ENCODE measurements around the gene TRAPPC3L. TPM values are rescaled to one million over a fixed set of nuclear protein-coding genes. Genes with fewer than 3 reads are reported as not detected.

Gene TRAPPC3L
- polyA plus RNA-seq, 4 donors, result 0.23 to 0.73 (median 0.39) TPM

DNA sequence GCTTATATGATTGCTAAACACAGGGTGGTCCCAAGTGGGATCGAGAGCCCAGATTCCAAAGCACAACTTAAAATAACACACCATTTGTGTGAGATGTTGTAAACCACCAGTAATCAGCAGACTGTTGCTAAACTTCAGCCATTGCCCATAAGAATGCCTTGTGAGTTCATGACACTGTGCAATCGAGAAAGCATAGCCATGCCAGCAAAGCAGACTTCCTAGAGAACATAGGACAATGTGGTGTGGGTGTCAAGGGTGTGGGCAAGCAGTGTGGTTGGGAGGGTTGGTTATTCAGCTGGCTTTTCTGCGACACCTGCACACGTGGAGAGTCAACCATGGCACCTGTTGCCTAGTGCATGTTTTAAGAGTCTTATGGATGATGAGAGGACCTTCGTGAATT, 100.4 kb downstream of the TRAPPC3L start:
- DNase-seq (ENCODE audit: low read depth in 4 of 4, low spot score in 3 of 4), result no peak

Other genes starting within 250 kb of the TRAPPC3L start
- 10 to 100 TPM; 37.1 to 46.7 (median 43.2) TPM for gene DSE, start 174.7 kb downstream of the TRAPPC3L start, polyA plus RNA-seq (ENCODE audit: insufficient read length in 4 of 4)
- gene CALHM6, start 84.3 kb downstream of the TRAPPC3L start, polyA plus RNA-seq (ENCODE audit: insufficient read length in 4 of 4), result 1 to 10 TPM; 2.8 to 5.6 (median 4.6) TPM
- gene CALHM5, start 34.0 kb downstream of the TRAPPC3L start, polyA plus RNA-seq (ENCODE audit: insufficient read length in 4 of 4), result 1 to 10 TPM; 2.2 to 3.8 (median 3.4) TPM
- under 1 TPM; 0.49 to 0.79 (median 0.61) TPM for gene CALHM4, start 8.1 kb upstream of the TRAPPC3L start, polyA plus RNA-seq (ENCODE audit: insufficient read length in 4 of 4)
- gene RWDD1, start 25.8 kb upstream of the TRAPPC3L start, polyA plus RNA-seq (ENCODE audit: insufficient read length in 4 of 4), result 10 to 100 TPM; 71.3 to 83.5 (median 80.1) TPM
- 1 to 10 TPM; 2.3 to 3.3 (median 2.9) TPM for gene RSPH4A, start 70.8 kb upstream of the TRAPPC3L start, polyA plus RNA-seq (ENCODE audit: insufficient read length in 4 of 4)
- gene ZUP1, start 123.1 kb upstream of the TRAPPC3L start, polyA plus RNA-seq (ENCODE audit: insufficient read length in 4 of 4), result 10 to 100 TPM; 11.8 to 15.2 (median 14.5) TPM
- gene KPNA5, start 135.5 kb upstream of the TRAPPC3L start, polyA plus RNA-seq (ENCODE audit: insufficient read length in 4 of 4), result 10 to 100 TPM; 16.8 to 23.8 (median 21.5) TPM
- 10 to 100 TPM in 1 of 4 donors, 1 to 10 TPM in 3; 5.8 to 11.3 (median 7.3) TPM for gene FAM162B, start 220.0 kb upstream of the TRAPPC3L start, polyA plus RNA-seq (ENCODE audit: insufficient read length in 4 of 4)